ENCODE measurements around the gene INTS12.
A peak's percentile ranks its signal among the peaks of the same experiment; 100 is the strongest.

Gene INTS12

DNA sequence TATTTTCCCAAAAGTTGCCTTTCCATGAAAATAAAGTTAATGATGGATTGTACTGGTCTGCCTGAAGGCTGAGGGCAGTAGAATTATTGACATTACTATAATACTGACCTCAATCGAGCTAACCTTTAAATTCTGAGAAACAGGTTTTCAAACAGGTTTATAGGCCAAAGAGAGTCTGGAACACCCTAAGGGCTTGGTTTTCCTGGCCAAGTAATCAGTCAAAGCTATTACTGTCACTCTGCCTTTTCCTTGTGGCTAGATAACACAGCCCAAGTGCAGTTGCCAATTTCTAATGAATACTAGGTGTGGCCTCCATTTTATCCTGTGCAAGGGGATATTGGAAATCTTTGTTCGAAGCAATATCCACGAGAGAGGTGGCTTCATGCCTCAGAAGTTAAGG is 75.2 kb downstream of the INTS12 start:
- DNase-seq (ENCODE audit: low read depth, low spot score), result peak; percentile 36
- no peak overlapping the region for H3K27ac ChIP-seq
